Naive thymus-derived CD8-positive, alpha-beta T cell (primary cell): ENCODE measurements around the gene CDKN2A. TPM values are rescaled to one million over a fixed set of nuclear protein-coding genes. Genes with fewer than 3 reads are reported as not detected.

ENCODE experiments used
- ATAC-seq, 2 donors: fragments of 150-1000 bp; cut with Tn5 transposase in 1 of 2; sonication (Bioruptor Pico), chemical (Tn5 transposase) in 1 of 2; 1 replicate in 1 of 2; 2 replicates in 1 of 2; pipeline ENCODE4 v1.10.0; 2021; ENCODE audit warnings: mild to moderate bottlenecking in 2 of 2, moderate library complexity in 2 of 2
- POLR2A ChIA-PET: fragments of 350-600 bp; sonication (Branson Sonifier 250); formaldehyde crosslinking; loops from one replicate; lab custom pipeline; 2021; ENCODE audit warnings: antibody characterized with exemption; lab: Charles Lee
- DNase-seq, 10 donors: peaks; one replicate each; pipeline versions ENCODE4 v3.0.0 to v3.0.0-alpha.2; 2020 to 2022
- H3K27ac Mint-ChIP-seq, 10 donors: one replicate each; pipeline ENCODE4 v1.8.0; 2020 to 2022; ENCODE audit warnings: mild to moderate bottlenecking in 10 of 10, mixed read lengths in 10 of 10, moderate library complexity in 4 of 10, inconsistent platforms in 1 of 10
- H3K27me3 Mint-ChIP-seq, 5 donors: one replicate each; pipeline ENCODE4 v1.8.0; 2021 to 2022; ENCODE audit warnings: mixed read lengths in 5 of 5
- H3K36me3 Mint-ChIP-seq, 3 donors: one replicate each; pipeline ENCODE4 v1.8.0; 2020 to 2022; ENCODE audit warnings: mixed read lengths in 3 of 3, mild to moderate bottlenecking in 2 of 3, inconsistent platforms in 1 of 3
- H3K4me1 Mint-ChIP-seq, 4 donors: one replicate each; pipeline ENCODE4 v1.8.0; 2021 to 2022; ENCODE audit warnings: mixed read lengths in 4 of 4
- H3K4me3 Mint-ChIP-seq, 10 donors: one replicate each; pipeline ENCODE4 v1.8.0; 2020 to 2022; ENCODE audit warnings: mild to moderate bottlenecking in 10 of 10, mixed read lengths in 10 of 10, moderate library complexity in 6 of 10, inconsistent platforms in 1 of 10
- H3K9me3 Mint-ChIP-seq, 9 donors: one replicate each; pipeline ENCODE4 v1.8.0; 2020 to 2022; ENCODE audit warnings: mixed read lengths in 9 of 9, mild to moderate bottlenecking in 3 of 9, inconsistent platforms in 1 of 9, moderate library complexity in 1 of 9
- polyA plus RNA-seq, 3 donors: library from polyadenylated mRNA; unstranded; fragments of 300-500 nt; fragmentation: Illumina TruSeq; gene quantifications; one replicate each; pipeline ENCODE4 v1.2.3, GENCODE V29; 2021
- total RNA-seq, 8 experiments: library from RNA in 2 of 8; stranded (reverse) in 2 of 8; gene quantifications; one replicate each; pipeline ENCODE4 v1.2.3 and lab custom pipeline; 2021 to 2026

The CDKN2A gene
- total and polyA plus RNA-seq, 5 experiments from 2014 or later = 0.16 to 4.6 (median 0.77) TPM; not detected in 1

GRCh38 chr9:22002038-22002437 lies 7.8 kb upstream of the CDKN2A start:
- Mint-ChIP-seq H3K36me3 (peaks cover 0 to 4% (median 0%) of the 10 kb centered on the region in 3 donors), H3K9me3 (peaks cover 0 to 5% (median 0%) of the 10 kb centered on the region in 9 donors), H3K27me3 (peaks cover 41 to 89% (median 43%) of the 10 kb centered on the region in 5 donors), H3K27ac (no peak overlapping the region), H3K4me3 (no peak overlapping the region), H3K4me1 (peaks cover 8 to 14% (median 11%) of the 10 kb centered on the region in 4 donors)
- no peak for ATAC-seq
- no peak for DNase-seq
- POLR2A ChIA-PET = no interaction called here

- ATAC-seq = no peak
- POLR2A ChIA-PET = no interaction called here
- Mint-ChIP-seq H3K4me3 (no peak overlapping the region), H3K36me3 (peaks cover 0 to 2% (median 0%) of the 10 kb centered on the region in 3 donors), H3K27ac (peak overlapping the region in 1 of 10 donors; percentile 5), H3K4me1 (peaks cover 6 to 29% (median 20%) of the 10 kb centered on the region in 4 donors), H3K9me3 (peaks cover 0 to 2% (median 0%) of the 10 kb centered on the region in 9 donors), H3K27me3 (peaks cover 18 to 67% (median 21%) of the 10 kb centered on the region in 5 donors)
- no peak for DNase-seq
Observed at GRCh38 chr9:21998026-21998425, 3.8 kb upstream of the CDKN2A start.

- Mint-ChIP-seq H3K4me3 (no peak overlapping the region), H3K27me3 (peaks cover 16 to 62% (median 21%) of the 10 kb centered on the region in 5 donors), H3K36me3 (peaks cover 0 to 2% (median 0%) of the 10 kb centered on the region in 3 donors), H3K4me1 (peaks cover 6 to 29% (median 21%) of the 10 kb centered on the region in 4 donors), H3K27ac (no peak overlapping the region), H3K9me3 (peaks cover 0 to 2% (median 0%) of the 10 kb centered on the region in 9 donors)
- DNase-seq = no peak
- POLR2A ChIA-PET = no interaction called here
- ATAC-seq = no peak
Observed at GRCh38 chr9:21997480-21997879, 3.3 kb upstream of the CDKN2A start.

GRCh38 chr9:21996858-21997257 lies 2.7 kb upstream of the CDKN2A start:
- Mint-ChIP-seq H3K4me3 (peak overlapping the region in 9 of 10 donors; percentile 9 to 98 (median 97)), H3K27me3 (peaks cover 13 to 56% (median 18%) of the 10 kb centered on the region in 5 donors), H3K27ac (no peak overlapping the region), H3K9me3 (peaks cover 0 to 2% (median 0%) of the 10 kb centered on the region in 9 donors), H3K4me1 (peaks cover 6 to 29% (median 21%) of the 10 kb centered on the region in 4 donors), H3K36me3 (peaks cover 0 to 2% (median 0%) of the 10 kb centered on the region in 3 donors)
- POLR2A ChIA-PET = no interaction called here
- no peak for DNase-seq
- ATAC-seq = no peak

GRCh38 chr9:21996438-21996837 lies 2.2 kb upstream of the CDKN2A start:
- Mint-ChIP-seq H3K4me1 (peaks cover 6 to 29% (median 21%) of the 10 kb centered on the region in 4 donors), H3K9me3 (peaks cover 0 to 2% (median 0%) of the 10 kb centered on the region in 9 donors)
- POLR2A ChIA-PET = no interaction called here

GRCh38 chr9:21995666-21996398 lies 1.6 kb upstream of the CDKN2A start:
- H3K4me1 Mint-ChIP-seq = peaks cover 6 to 29% (median 21%) of the 10 kb centered on the region in 4 donors
- ATAC-seq = peak; percentile 3 to 13
- H3K4me3 Mint-ChIP-seq = peak overlapping the region; percentile 90 to 98 (median 97)
- H3K27me3 Mint-ChIP-seq = peaks cover 13 to 45% (median 18%) of the 10 kb centered on the region in 5 donors
- peaks cover 0 to 2% (median 0%) of the 10 kb centered on the region in 9 donors for H3K9me3 Mint-ChIP-seq
- H3K27ac Mint-ChIP-seq = peak overlapping the region in 8 of 10 donors; percentile 61 to 88 (median 78)
- DNase-seq = peak in 1 of 10 donors; percentile 66
- peaks cover 0 to 2% (median 0%) of the 10 kb centered on the region in 3 donors for H3K36me3 Mint-ChIP-seq
- POLR2A ChIA-PET = interaction anchor here (0.7 kb wide), 1 partner anchor 9 kb away, joined by 3 read pairs; no protein-coding TSS in a partner anchor

More at GRCh38 chr9:21996438-21996837, 2.2 kb upstream of the CDKN2A start:
- Mint-ChIP-seq H3K4me3 (peak overlapping the region; percentile 90 to 98 (median 97)), H3K27me3 (peaks cover 14 to 52% (median 19%) of the 10 kb centered on the region in 5 donors), H3K36me3 (peaks cover 0 to 2% (median 0%) of the 10 kb centered on the region in 3 donors), H3K27ac (peak overlapping the region in 2 of 10 donors; percentile 25 to 73)
- ATAC-seq = no peak
- no peak for DNase-seq

- DNase-seq (peak in 9 of 10 donors; percentile 47 to 85 (median 69)), ATAC-seq (peak; percentile 71 to 75)
- Mint-ChIP-seq H3K9me3 (peaks cover 0 to 2% (median 0%) of the 10 kb centered on the region in 9 donors), H3K27ac (peak overlapping the region; percentile 61 to 91 (median 80)), H3K27me3 (peaks cover 17 to 45% (median 18%) of the 10 kb centered on the region in 5 donors), H3K4me3 (peak overlapping the region; percentile 90 to 98 (median 97)), H3K36me3 (peaks cover 0 to 2% (median 0%) of the 10 kb centered on the region in 3 donors), H3K4me1 (peaks cover 6 to 29% (median 24%) of the 10 kb centered on the region in 4 donors)
- POLR2A ChIA-PET = interaction anchor here (0.7 to 1.1 kb wide), 2 partner anchors 8 to 12 kb away, joined by 3 read pairs; no protein-coding TSS in a partner anchor
Observed at GRCh38 chr9:21995006-21995665, 944 bp upstream of the CDKN2A start.

- H3K4me3 Mint-ChIP-seq = peak within 1 kb of the TSS; percentile 90 to 98 (median 97)
- ATAC-seq (peak; percentile 43 to 44), DNase-seq (peak in 2 of 10 donors; percentile 15 to 17)
- peak within 1 kb of the TSS; percentile 61 to 91 (median 80) for H3K27ac Mint-ChIP-seq
- peaks cover 0 to 5% (median 0%) of the 10 kb centered on the region in 9 donors for H3K9me3 Mint-ChIP-seq
- peaks cover 6 to 32% (median 24%) of the 10 kb centered on the region in 4 donors for H3K4me1 Mint-ChIP-seq
- POLR2A ChIA-PET = interaction anchor here (1.1 kb wide), 1 partner anchor 11 kb away, joined by 3 read pairs; no protein-coding TSS in a partner anchor
- H3K27me3 Mint-ChIP-seq = peaks cover 19 to 45% (median 23%) of the 10 kb centered on the region in 5 donors
- H3K36me3 Mint-ChIP-seq = peaks cover 1 to 2% (median 2%) of the 10 kb centered on the region in 3 donors
Observed at GRCh38 chr9:21994556-21995005, 389 bp upstream of the CDKN2A start, which contains the start of gene CDKN2B-AS1. Gene CDKN2B-AS1, plus strand, starts transcription at chr9:21994791.

GRCh38 chr9:21993007-21993406 lies 1.2 kb downstream of the CDKN2A start:
- peak overlapping the region in 1 of 10 donors; percentile 37 for H3K27ac Mint-ChIP-seq
- H3K36me3 Mint-ChIP-seq = peaks cover 4 to 10% (median 4%) of the 10 kb centered on the region in 3 donors
- H3K4me1 Mint-ChIP-seq = peaks cover 6 to 34% (median 24%) of the 10 kb centered on the region in 4 donors
- no peak for ATAC-seq
- H3K9me3 Mint-ChIP-seq = peaks cover 0 to 20% (median 2%) of the 10 kb centered on the region in 9 donors
- no peak for DNase-seq
- POLR2A ChIA-PET = no interaction called here
- H3K27me3 Mint-ChIP-seq = peaks cover 32 to 50% (median 34%) of the 10 kb centered on the region in 5 donors
- H3K4me3 Mint-ChIP-seq = peak overlapping the region in 8 of 10 donors; percentile 16 to 98 (median 82)

GRCh38 chr9:21991072-21991959 lies 2.9 kb downstream of the CDKN2A start:
- Mint-ChIP-seq H3K27me3 (peaks cover 37 to 52% (median 40%) of the 10 kb centered on the region in 5 donors), H3K4me3 (no peak overlapping the region), H3K36me3 (peaks cover 4 to 13% (median 4%) of the 10 kb centered on the region in 3 donors), H3K4me1 (peaks cover 6 to 32% (median 21%) of the 10 kb centered on the region in 4 donors), H3K27ac (peak overlapping the region in 1 of 10 donors; percentile 24), H3K9me3 (peaks cover 0 to 24% (median 2%) of the 10 kb centered on the region in 9 donors)
- POLR2A ChIA-PET = no interaction called here
- ATAC-seq = no peak
- no peak for DNase-seq
